H1 (cell line): Measurements from ENCODE around the gene ALDH1A2. TPM values are rescaled to one million over a fixed set of nuclear protein-coding genes. Genes with fewer than 3 reads are reported as not detected.
A peak's percentile ranks its signal among the peaks of the same experiment; 100 is the strongest.

Source experiments
- ASH2L ChIP-seq: fragments of 200-600, 300-600 bp; sonication (generic); IDR thresholded peaks from one replicate; pipeline ENCODE4 v1.7.1; 2017; ENCODE audit warnings: low read length
- BACH1 ChIP-seq: IDR thresholded peaks from 2 replicates; pipeline ENCODE4 v1.6.1; 2012; ENCODE audit warnings: low read length, improper control_type of control experiment
- BCL11A ChIP-seq, 2 experiments: IDR thresholded peaks; one replicate each; pipeline ENCODE4 v1.6.1; 2011; ENCODE audit warnings: low read depth in 2 of 2, low read length in 2 of 2, mild to moderate bottlenecking in 2 of 2
- CEBPB ChIP-seq: IDR thresholded peaks from 2 replicates; pipeline ENCODE4 v1.6.1; 2012; ENCODE audit warnings: low read depth, low read length
- CREB1 ChIP-seq: IDR thresholded peaks from 2 replicates; pipeline ENCODE4 v1.6.1; 2012; ENCODE audit warnings: inconsistent platforms
- CTBP2 ChIP-seq: IDR thresholded peaks from 2 replicates; pipeline ENCODE4 v1.7.0; 2011; ENCODE audit warnings: borderline replicate concordance, mild to moderate bottlenecking, moderate library complexity, mixed read lengths, low read length; ENCODE audit not compliant: insufficient read depth, insufficient read length
- EGR1 ChIP-seq: IDR thresholded peaks from 2 replicates; pipeline ENCODE4 v1.6.1; 2011; ENCODE audit warnings: low read depth, low read length, borderline replicate concordance
- FOSL1 ChIP-seq: IDR thresholded peaks from 2 replicates; pipeline ENCODE4 v1.6.1; 2011; ENCODE audit warnings: mild to moderate bottlenecking, low read depth, low read length, moderate library complexity; ENCODE audit not compliant: insufficient read depth
- GTF2F1 ChIP-seq: IDR thresholded peaks from 2 replicates; pipeline ENCODE4 v1.6.1; 2012; ENCODE audit warnings: low read depth, low read length, improper control_type of control experiment, borderline replicate concordance
- HDAC6 ChIP-seq: IDR thresholded peaks from one replicate; pipeline ENCODE4 v1.7.1; 2012; ENCODE audit warnings: low read depth, mild to moderate bottlenecking, inconsistent platforms, low read length, moderate library complexity
- JUN ChIP-seq: IDR thresholded peaks from 2 replicates; pipeline ENCODE4 v1.6.1; 2011; ENCODE audit warnings: low read depth, mild to moderate bottlenecking, improper control_type of control experiment, low read length
- KDM1A ChIP-seq: fragments of 200-600, 300-600 bp; sonication (generic); IDR thresholded peaks from 2 replicates; pipeline ENCODE4 v1.7.1; 2016; ENCODE audit warnings: mild to moderate bottlenecking, low read length, borderline replicate concordance
- MAFK ChIP-seq: IDR thresholded peaks from 2 replicates; pipeline ENCODE4 v1.6.1; 2012; ENCODE audit warnings: low read depth, mild to moderate bottlenecking, improper control_type of control experiment, low read length
- NANOG ChIP-seq: IDR thresholded peaks from 2 replicates; pipeline ENCODE4 v1.6.1; 2011; ENCODE audit warnings: low read length, low read depth, mild to moderate bottlenecking, inconsistent platforms; ENCODE audit not compliant: insufficient read depth, poor library complexity, severe bottlenecking
- RAD21 ChIP-seq, 2 experiments: IDR thresholded peaks in 1 of 2; conservative IDR thresholded peaks in 1 of 2; 2 replicates each; pipeline ENCODE4 v1.6.1; 2011; ENCODE audit warnings: low read depth in 2 of 2, low read length in 2 of 2, improper control_type of control experiment in 1 of 2, inconsistent platforms in 1 of 2, mild to moderate bottlenecking in 1 of 2, moderate library complexity in 1 of 2
- RBBP5 ChIP-seq: IDR thresholded peaks from 2 replicates; pipeline ENCODE4 v1.7.1; 2012; ENCODE audit warnings: low read depth, mild to moderate bottlenecking, inconsistent platforms, low read length, moderate library complexity, borderline replicate concordance
- SIX5 ChIP-seq: IDR thresholded peaks from 2 replicates; pipeline ENCODE4 v1.6.1; 2011; ENCODE audit warnings: mild to moderate bottlenecking, low read depth, low read length
- SP2 ChIP-seq: IDR thresholded peaks from 2 replicates; pipeline ENCODE4 v1.6.1; 2012; ENCODE audit warnings: mild to moderate bottlenecking, low read length, inconsistent platforms
- TAF7 ChIP-seq: optimal IDR thresholded peaks from 2 replicates; pipeline ENCODE3; 2011; ENCODE audit warnings: low read depth, mild to moderate bottlenecking, inconsistent platforms, low read length, moderate library complexity, borderline replicate concordance
- TBP ChIP-seq: IDR thresholded peaks from 2 replicates; pipeline ENCODE4 v1.6.1; 2011; ENCODE audit warnings: low read depth, low read length, improper control_type of control experiment
- TCF12 ChIP-seq: IDR thresholded peaks from 2 replicates; pipeline ENCODE4 v1.6.1; 2011; ENCODE audit warnings: low read depth, mild to moderate bottlenecking, low read length
- polyA plus RNA-seq, 7 experiments: library from polyadenylated mRNA; depleted of rRNA in 3 of 7; stranded (reverse) in 5 of 7; unstranded in 2 of 7; fragments of >200 nt in 5 of 7; fragments of 200-250 nt in 2 of 7; gene quantifications; 1 replicate in 5 of 7; 2 replicates in 1 of 7; 4 replicates in 1 of 7; pipeline versions ENCODE4 v1.2.1 to v1.2.3, GENCODE V29; 2011 to 2013; ENCODE audit warnings: missing spikeins in 2 of 7, mixed read lengths in 2 of 7
- total RNA-seq: library from RNA; stranded (reverse); fragmentation: NEBNext Ultra II Directional; extraction: Animal tissue kit (Norgen Biotek cat#: 25700); gene quantifications from 2 replicates; pipeline ENCODE4 v1.2.1, GENCODE V29; 2021
- TF ChIP-seq, protein P1 (sequence below), 3 experiments: IDR thresholded peaks; 1 replicate in 2 of 3; 2 replicates in 1 of 3; pipeline versions ENCODE4 v1.5.1 to v1.6.1; 2011; ENCODE audit warnings: low read length in 3 of 3, mild to moderate bottlenecking in 3 of 3, inconsistent platforms in 2 of 3, low read depth in 1 of 3, moderate library complexity in 1 of 3; ENCODE audit not compliant: insufficient read depth in 1 of 3; ENCODE audit errors: control extremely low read depth in 1 of 3

Gene ALDH1A2
- total and polyA plus RNA-seq, 2 of the 8 experiments (the other 6 are each of a cell fraction or from before 2014, with no cell fraction given): 0.06 to 0.24 TPM

DNA sequence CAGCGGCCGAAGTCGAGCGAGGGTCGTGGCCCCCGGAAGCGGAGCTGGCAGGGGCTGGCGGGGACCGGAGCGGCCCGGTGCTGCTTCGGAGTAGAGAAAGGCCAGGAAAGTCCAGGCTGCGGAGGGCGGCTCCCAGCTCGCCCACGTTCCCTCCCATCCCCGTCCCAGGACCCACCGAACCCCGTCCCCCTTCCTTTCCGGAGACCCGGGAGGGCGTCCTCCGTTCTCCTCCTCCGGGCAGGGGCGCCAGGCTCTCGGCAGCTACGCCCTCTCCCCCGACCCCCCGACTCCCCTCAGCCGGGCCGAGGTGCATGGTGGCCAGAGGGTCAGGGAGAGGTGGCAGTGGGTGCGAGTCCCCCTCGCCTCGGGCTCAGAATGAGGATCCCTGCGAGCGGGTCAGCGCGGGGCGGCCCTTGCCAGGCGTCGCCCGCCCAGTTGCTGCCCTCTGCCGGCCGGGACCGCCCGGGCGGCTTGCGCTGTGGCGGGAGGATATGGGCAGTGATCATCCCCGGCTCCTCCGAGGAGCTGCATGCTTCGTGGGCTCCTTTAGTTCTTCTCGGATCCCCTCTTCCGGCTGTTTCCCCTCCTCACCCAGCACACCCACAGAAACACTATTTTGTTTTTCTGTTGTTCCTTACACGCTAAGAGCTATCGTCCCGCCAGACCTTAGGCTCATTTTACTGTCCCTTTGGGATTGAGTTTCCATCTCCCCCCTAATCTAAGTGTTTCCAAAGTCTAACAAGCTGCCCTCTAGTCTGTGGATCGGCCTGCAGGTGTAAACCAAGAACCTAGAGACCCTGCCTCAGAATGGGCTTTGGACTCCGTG, 744 bp upstream of the ALDH1A2 start (continued):
- TF ChIP-seq, protein P1, sequence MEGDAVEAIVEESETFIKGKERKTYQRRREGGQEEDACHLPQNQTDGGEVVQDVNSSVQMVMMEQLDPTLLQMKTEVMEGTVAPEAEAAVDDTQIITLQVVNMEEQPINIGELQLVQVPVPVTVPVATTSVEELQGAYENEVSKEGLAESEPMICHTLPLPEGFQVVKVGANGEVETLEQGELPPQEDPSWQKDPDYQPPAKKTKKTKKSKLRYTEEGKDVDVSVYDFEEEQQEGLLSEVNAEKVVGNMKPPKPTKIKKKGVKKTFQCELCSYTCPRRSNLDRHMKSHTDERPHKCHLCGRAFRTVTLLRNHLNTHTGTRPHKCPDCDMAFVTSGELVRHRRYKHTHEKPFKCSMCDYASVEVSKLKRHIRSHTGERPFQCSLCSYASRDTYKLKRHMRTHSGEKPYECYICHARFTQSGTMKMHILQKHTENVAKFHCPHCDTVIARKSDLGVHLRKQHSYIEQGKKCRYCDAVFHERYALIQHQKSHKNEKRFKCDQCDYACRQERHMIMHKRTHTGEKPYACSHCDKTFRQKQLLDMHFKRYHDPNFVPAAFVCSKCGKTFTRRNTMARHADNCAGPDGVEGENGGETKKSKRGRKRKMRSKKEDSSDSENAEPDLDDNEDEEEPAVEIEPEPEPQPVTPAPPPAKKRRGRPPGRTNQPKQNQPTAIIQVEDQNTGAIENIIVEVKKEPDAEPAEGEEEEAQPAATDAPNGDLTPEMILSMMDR (IDR thresholded peaks at IDR 0.05; ENCODE audit: control extremely low read depth in 1 of 3, insufficient read depth in 1 of 3, low read depth in 1 of 3, low read length in 3 of 3): peak; percentile 74 to 90 (median 79)
- no peak for TF ChIP-seq EGR1
- no peak for TF ChIP-seq NANOG
- TF ChIP-seq HDAC6: no peak
- TF ChIP-seq FOSL1: no peak
- no peak for TF ChIP-seq JUN
- TF ChIP-seq KDM1A: no peak
- TF ChIP-seq CTBP2: no peak
- no peak for TF ChIP-seq MAFK
- no peak for TF ChIP-seq BCL11A (IDR thresholded peaks at IDR 0.05; ENCODE audit: low read depth in 2 of 2, low read length in 2 of 2)
- peak; percentile 68 to 81 for TF ChIP-seq RAD21 (IDR thresholded peaks at IDR 0.05 in 1 of 2, conservative IDR thresholded peaks at IDR 0.05 in 1 of 2; ENCODE audit: low read depth in 2 of 2, low read length in 2 of 2)
- TF ChIP-seq GTF2F1: no peak
- no peak for TF ChIP-seq TAF7
- peak; percentile 54 for TF ChIP-seq ASH2L
- no peak for TF ChIP-seq BACH1
- TF ChIP-seq SIX5: no peak
- 0 out of 2 replicates have a peak, but pooled peaks have one; percentile 66 for TF ChIP-seq RBBP5
- TF ChIP-seq SP2: no peak
- no peak for TF ChIP-seq TCF12
- 0 out of 2 replicates have a peak, but pooled peaks have one; percentile 26 for TF ChIP-seq TBP
- no peak for TF ChIP-seq CEBPB
- TF ChIP-seq CREB1: no peak
